ENCODE measurements around the gene NCKAP5.

The NCKAP5 gene

DNA sequence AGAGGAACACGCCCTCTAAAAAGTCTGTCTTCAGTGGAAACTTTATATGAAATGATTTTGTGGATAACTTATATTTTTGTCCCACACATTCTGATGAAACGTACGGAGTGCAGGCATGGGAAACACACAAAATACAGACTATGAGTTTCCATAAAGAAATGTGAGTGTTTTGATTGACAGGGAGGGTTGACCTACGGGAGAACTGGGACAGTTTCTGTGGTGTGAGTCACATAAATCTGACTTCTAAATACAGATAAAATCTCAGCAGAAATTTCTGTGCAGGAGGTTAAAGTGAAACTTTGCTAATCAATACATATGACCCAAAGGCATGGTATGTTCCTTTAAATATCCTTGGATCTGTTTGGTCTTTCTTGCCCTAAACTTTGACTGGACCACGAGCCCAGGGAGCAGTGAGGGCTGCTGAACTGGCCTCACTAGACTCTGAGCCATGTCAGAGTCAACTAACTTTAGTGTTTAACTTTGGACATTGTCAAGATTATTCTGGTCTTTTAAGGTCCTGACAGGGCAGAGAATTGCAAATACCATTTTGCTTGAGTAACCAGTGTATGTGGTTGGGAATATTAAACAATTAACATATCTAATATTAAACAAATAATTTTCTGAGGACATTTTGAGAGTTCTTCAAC lies 691.4 kb downstream of the NCKAP5 start:
- no peaks in the 10 kb centered on the region for H3K27me3 Mint-ChIP-seq (ENCODE audit: low read depth)
- no peaks in the 10 kb centered on the region for H3K4me1 Mint-ChIP-seq (ENCODE audit: low read depth)
- no peak overlapping the region for H3K27ac Mint-ChIP-seq
- H3K36me3 Mint-ChIP-seq (ENCODE audit: low read depth), result no peaks in the 10 kb centered on the region
- H3K9me3 Mint-ChIP-seq, result no peaks in the 10 kb centered on the region
- no peak overlapping the region for H3K4me3 Mint-ChIP-seq

DNA sequence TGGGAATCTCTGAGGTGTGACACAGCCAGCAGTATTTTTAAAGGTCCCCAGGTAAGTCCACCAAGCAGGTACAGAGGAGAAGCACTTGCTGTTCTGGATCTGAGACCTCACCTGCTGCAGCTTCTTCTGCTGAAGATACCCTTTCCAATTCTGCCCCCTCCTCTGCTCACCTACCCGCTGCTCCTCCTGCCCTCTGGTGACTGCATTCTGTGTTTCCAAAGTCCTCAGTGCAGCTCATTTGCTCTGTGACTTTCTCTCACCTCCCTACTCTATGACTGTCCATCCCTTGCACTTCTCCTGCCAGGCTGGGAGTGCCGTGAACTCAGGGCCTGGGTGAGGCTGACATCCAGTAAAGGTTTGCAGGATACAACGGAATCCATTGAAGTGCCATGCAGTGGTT lies 693.1 kb downstream of the NCKAP5 start:
- no peaks in the 10 kb centered on the region for H3K27me3 Mint-ChIP-seq (ENCODE audit: low read depth)
- H3K27ac Mint-ChIP-seq, result no peak overlapping the region
- no peaks in the 10 kb centered on the region for H3K9me3 Mint-ChIP-seq
- H3K4me3 Mint-ChIP-seq, result no peak overlapping the region
- no peaks in the 10 kb centered on the region for H3K4me1 Mint-ChIP-seq (ENCODE audit: low read depth)
- H3K36me3 Mint-ChIP-seq (ENCODE audit: low read depth), result no peaks in the 10 kb centered on the region

DNA sequence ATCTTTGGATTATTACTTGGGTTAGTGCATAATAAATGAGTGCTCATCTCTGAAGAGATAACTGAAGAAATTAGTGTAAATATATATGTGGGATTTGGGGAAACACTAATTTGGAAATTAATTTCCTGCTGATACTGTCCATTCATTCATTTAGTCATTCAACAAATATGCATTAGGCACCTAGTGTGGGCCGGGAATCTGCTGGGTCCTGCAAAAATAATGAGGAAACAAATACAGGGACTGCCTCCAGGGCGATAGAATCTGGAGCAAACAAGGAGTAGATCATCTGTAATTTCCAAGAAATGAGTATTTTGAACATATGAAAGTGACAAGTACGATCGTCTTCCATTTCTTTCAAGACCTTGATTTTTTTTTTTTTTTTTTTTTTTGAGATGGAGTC lies 694.5 kb downstream of the NCKAP5 start:
- no peak overlapping the region for H3K4me3 Mint-ChIP-seq
- H3K4me1 Mint-ChIP-seq (ENCODE audit: low read depth), result no peaks in the 10 kb centered on the region
- no peak overlapping the region for H3K27ac Mint-ChIP-seq
- no peaks in the 10 kb centered on the region for H3K36me3 Mint-ChIP-seq (ENCODE audit: low read depth)
- no peaks in the 10 kb centered on the region for H3K27me3 Mint-ChIP-seq (ENCODE audit: low read depth)
- no peaks in the 10 kb centered on the region for H3K9me3 Mint-ChIP-seq

DNA sequence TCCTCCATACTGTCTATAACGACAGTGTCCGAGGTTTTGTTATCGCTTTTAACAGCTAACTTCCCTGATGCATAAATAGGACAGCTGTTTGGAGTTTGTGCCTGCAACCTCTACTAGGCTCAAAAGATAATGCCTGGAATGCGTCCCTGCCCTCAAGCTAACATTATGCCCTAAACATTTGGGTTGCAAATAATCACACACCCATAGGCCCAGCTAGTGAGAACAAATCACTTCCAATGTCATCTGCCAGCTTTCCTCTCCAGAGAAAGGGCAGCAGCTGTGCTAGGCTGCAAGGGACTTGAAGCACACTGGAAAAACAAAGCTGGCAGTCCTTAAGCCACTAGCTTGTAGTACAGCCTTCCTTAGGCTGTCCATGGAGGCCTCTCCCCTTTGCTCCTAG lies 696.4 kb downstream of the NCKAP5 start:
- no peak overlapping the region for H3K27ac Mint-ChIP-seq
- H3K4me1 Mint-ChIP-seq (ENCODE audit: low read depth), result no peaks in the 10 kb centered on the region
- no peak overlapping the region for H3K4me3 Mint-ChIP-seq
- H3K27me3 Mint-ChIP-seq (ENCODE audit: low read depth), result no peaks in the 10 kb centered on the region
- no peaks in the 10 kb centered on the region for H3K36me3 Mint-ChIP-seq (ENCODE audit: low read depth)
- H3K9me3 Mint-ChIP-seq, result no peaks in the 10 kb centered on the region

DNA sequence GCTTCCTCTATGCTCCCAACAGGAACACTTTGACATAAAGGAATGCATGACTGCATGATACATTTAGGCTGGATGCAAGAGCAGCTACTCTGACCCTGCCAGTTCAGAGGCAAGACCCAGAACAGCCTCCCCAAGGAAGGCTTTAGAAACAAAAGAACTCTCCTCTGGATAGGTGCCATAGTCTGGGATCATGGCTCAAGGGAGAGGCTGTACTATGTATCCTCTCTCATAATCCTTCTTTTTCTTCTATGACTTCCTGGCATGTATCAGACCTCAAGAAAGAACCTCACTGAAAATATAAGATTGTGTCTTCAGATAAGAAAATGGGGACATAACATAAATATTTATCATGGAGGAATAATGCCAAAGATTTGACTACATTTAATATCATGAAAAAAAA lies 704.3 kb downstream of the NCKAP5 start:
- Mint-ChIP-seq H3K4me3 (no peak overlapping the region), H3K27ac (no peak overlapping the region), H3K9me3 (no peaks in the 10 kb centered on the region), H3K27me3 (ENCODE audit: low read depth) (no peaks in the 10 kb centered on the region), H3K36me3 (ENCODE audit: low read depth) (no peaks in the 10 kb centered on the region), H3K4me1 (ENCODE audit: low read depth) (no peaks in the 10 kb centered on the region)

DNA sequence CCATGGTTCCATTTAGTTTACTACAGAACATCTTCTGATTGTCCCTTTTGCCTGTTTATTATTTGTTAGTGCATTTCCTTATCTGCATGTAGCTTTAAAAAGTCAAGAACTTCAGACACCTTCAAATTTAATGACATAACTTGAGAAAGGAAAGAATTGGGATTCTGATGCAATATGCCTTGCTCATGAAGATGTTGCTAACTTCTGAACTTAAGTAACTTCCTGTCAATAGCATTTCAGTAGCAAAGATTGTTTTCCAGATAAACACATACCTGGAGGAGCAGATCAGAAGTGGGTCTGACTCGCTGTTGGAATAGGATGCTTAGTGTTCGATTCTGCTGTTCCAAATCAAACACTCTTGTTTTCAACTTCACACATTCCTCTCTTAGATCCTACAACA lies 708.0 kb downstream of the NCKAP5 start:
- Mint-ChIP-seq H3K36me3 (ENCODE audit: low read depth) (no peaks in the 10 kb centered on the region), H3K27me3 (ENCODE audit: low read depth) (no peaks in the 10 kb centered on the region)

DNA sequence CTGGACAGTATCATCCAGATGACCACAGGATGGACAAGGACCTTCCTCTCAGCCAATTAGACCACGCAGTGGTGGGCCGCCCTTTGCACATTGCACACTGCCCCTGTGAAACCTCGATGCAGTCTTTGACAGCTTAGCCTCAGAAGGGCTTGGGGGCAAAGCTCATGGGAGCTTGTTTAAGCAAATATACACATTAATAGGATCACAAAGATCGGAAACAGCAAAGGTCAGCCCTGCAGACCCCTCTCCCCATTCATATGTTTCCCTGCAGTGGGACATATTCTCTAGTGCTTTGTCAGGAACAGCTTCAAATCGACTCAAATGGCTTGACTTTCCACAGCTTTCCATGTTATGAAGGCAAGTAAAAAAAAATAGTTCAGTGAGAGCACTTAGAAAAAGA lies 708.7 kb downstream of the NCKAP5 start:
- H3K9me3 Mint-ChIP-seq, result no peaks in the 10 kb centered on the region
- no peak overlapping the region for H3K27ac Mint-ChIP-seq
- H3K4me1 Mint-ChIP-seq (ENCODE audit: low read depth), result no peaks in the 10 kb centered on the region
- H3K4me3 Mint-ChIP-seq, result no peak overlapping the region
- H3K36me3 Mint-ChIP-seq (ENCODE audit: low read depth), result no peaks in the 10 kb centered on the region
- H3K27me3 Mint-ChIP-seq (ENCODE audit: low read depth), result no peaks in the 10 kb centered on the region

More for the DNA sequence above, 708.0 kb downstream of the NCKAP5 start:
- no peaks in the 10 kb centered on the region for H3K9me3 Mint-ChIP-seq
- H3K4me3 Mint-ChIP-seq, result no peak overlapping the region
- H3K27ac Mint-ChIP-seq, result no peak overlapping the region
- no peaks in the 10 kb centered on the region for H3K4me1 Mint-ChIP-seq (ENCODE audit: low read depth)

DNA sequence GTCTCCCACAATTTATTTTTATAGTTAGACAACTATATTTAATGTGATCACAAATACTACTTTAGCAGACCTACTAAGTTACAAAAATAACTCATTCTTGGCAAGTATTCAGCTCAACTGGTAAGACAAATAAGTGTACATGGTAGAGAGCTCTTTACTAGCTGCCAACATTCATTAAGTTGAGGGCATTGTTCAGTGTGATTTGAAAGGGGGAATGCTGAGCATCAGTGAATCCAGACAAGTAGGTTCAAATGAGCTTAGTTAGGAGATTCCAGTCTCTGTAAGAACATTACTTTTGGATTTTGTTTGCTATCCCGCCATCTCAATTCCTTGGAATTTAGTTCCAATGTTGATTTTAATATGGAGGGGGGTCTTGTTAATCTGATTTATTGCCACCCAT lies 710.9 kb downstream of the NCKAP5 start:
- Mint-ChIP-seq H3K27me3 (ENCODE audit: low read depth) (no peaks in the 10 kb centered on the region), H3K9me3 (no peaks in the 10 kb centered on the region), H3K27ac (no peak overlapping the region), H3K4me3 (no peak overlapping the region), H3K36me3 (ENCODE audit: low read depth) (no peaks in the 10 kb centered on the region), H3K4me1 (ENCODE audit: low read depth) (no peaks in the 10 kb centered on the region)

DNA sequence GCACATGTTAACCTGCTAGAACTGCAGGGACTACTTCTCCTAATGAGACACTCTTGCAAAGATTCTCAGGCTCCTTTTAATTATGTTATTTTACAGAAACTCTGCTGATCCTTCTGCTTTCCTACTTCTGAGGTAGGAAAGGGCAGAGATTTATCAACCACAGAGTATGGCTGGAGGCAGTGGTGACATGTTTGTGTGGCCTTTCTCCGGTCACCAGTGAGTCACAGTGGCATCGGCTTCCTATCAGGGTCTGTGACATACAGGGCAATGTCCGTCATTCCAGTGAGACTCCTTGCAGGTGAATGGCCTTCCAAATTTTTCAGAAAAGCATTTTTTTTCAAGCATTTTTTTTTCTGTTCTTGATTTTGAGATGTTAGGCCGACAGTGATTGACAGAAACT lies 717.6 kb downstream of the NCKAP5 start:
- Mint-ChIP-seq H3K9me3 (no peaks in the 10 kb centered on the region), H3K27me3 (ENCODE audit: low read depth) (no peaks in the 10 kb centered on the region), H3K27ac (no peak overlapping the region), H3K4me1 (ENCODE audit: low read depth) (no peaks in the 10 kb centered on the region), H3K36me3 (ENCODE audit: low read depth) (no peaks in the 10 kb centered on the region), H3K4me3 (no peak overlapping the region)

DNA sequence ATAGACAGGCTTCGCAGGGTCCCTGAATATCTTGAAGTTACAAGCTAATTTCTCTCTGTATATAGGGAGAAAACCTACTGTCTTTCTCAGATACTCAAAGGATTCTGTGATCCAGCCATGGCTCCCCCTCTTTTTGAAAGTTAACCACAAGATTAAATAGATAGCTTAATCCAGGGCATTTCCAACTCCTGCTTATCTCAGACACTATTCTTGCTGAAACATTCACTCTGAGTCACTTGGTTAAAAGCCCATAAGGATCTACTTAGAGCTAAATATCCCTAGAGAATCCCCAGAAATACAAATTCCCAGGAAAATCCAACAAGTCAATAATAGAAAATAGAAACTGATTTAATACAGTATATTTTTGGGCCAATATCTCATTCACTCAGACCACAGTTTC lies 719.1 kb downstream of the NCKAP5 start:
- no peak overlapping the region for H3K4me3 Mint-ChIP-seq
- no peaks in the 10 kb centered on the region for H3K9me3 Mint-ChIP-seq
- no peak overlapping the region for H3K27ac Mint-ChIP-seq
- H3K27me3 Mint-ChIP-seq (ENCODE audit: low read depth), result no peaks in the 10 kb centered on the region
- H3K4me1 Mint-ChIP-seq (ENCODE audit: low read depth), result no peaks in the 10 kb centered on the region
- H3K36me3 Mint-ChIP-seq (ENCODE audit: low read depth), result no peaks in the 10 kb centered on the region

DNA sequence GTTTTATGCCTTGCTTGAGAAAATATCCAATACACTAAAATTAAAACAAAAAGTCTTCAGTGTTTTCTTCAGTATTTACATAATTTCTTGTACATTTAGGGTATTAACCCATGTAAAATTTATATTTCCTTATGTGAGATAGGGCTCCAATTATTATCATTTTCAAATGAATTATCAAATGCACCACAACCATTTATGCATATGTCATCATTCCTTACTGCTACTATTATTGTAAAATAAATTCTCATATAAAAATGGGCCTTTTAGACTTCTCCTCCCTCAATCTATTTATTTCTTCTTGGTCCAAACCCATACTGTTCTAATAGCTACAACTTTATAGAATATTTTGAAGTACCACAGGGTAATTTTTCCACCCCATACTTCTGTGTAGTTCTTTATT lies 722.9 kb downstream of the NCKAP5 start:
- no peaks in the 10 kb centered on the region for H3K27me3 Mint-ChIP-seq (ENCODE audit: low read depth)
- H3K36me3 Mint-ChIP-seq (ENCODE audit: low read depth), result no peaks in the 10 kb centered on the region
- no peak overlapping the region for H3K4me3 Mint-ChIP-seq
- no peaks in the 10 kb centered on the region for H3K9me3 Mint-ChIP-seq
- no peak overlapping the region for H3K27ac Mint-ChIP-seq
- H3K4me1 Mint-ChIP-seq (ENCODE audit: low read depth), result no peaks in the 10 kb centered on the region

DNA sequence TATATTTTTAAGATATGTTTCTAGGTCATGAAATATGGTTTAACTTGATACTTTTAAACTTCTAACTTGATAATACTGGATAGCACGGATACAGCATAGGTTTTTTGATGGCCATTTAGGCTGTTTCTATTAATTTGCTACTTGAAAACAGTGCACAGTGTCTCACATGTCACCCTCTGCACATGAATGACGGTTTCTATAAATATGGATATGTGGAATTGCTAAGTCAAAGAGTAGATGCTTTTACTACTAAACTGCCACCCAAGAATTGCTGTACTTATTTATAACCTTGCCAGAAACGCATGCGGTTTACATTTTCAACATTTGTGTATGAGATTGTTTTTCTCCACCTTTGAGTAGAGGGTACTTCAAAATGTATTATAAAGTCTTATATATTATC lies 723.7 kb downstream of the NCKAP5 start:
- H3K27me3 Mint-ChIP-seq (ENCODE audit: low read depth), result no peaks in the 10 kb centered on the region
- no peak overlapping the region for H3K4me3 Mint-ChIP-seq

DNA sequence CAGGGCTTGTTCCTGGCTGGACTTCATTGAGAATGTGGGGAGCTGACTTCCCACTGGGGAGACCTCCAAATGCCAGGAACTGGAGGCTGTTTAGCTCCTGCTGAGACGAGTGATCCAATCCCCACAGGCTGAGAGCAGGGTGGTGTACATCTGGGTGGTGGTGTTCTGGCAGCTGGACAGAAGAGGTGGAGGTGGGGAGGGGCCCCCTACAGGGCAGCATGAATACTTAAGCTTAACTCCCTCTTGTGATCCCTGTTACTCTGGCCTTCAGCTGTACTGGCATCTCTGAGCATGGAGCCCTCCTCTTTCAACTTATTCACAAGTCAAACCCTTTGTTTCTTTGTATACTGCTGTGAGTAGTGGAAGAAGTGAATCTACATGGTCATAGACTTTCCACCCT lies 730.5 kb downstream of the NCKAP5 start:
- H3K36me3 Mint-ChIP-seq (ENCODE audit: low read depth), result no peaks in the 10 kb centered on the region
- H3K9me3 Mint-ChIP-seq, result peaks cover 4% of the 10 kb centered on the region
- no peaks in the 10 kb centered on the region for H3K4me1 Mint-ChIP-seq (ENCODE audit: low read depth)
- no peak overlapping the region for H3K27ac Mint-ChIP-seq
- no peak overlapping the region for H3K4me3 Mint-ChIP-seq
- H3K27me3 Mint-ChIP-seq (ENCODE audit: low read depth), result no peaks in the 10 kb centered on the region

More for the DNA sequence above, 723.7 kb downstream of the NCKAP5 start:
- Mint-ChIP-seq H3K36me3 (ENCODE audit: low read depth) (no peaks in the 10 kb centered on the region), H3K9me3 (no peaks in the 10 kb centered on the region), H3K4me1 (ENCODE audit: low read depth) (no peaks in the 10 kb centered on the region), H3K27ac (no peak overlapping the region)

DNA sequence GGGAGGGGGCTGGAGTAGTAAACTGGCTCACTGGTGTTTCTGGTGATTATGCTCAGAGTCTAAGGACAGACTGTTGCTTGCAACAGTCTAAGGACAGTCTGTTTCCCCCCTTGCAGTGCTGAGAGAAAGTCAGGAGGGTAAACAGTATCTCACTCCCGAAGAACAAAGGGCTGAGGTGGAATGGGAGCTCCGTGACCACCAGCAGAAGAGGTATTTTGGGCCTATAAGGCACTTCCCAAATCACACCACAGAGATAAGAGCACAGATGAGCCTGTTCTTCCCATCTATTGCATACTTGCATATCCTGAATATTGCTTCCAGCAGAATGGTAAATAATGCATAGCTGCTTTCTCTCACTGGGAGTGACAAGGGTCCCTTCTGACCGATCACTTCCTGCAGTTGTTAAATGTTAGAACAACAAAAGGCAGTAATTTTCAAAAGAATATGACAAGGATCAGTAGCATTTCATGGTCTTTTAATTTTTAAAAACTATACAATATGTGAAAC lies 737.9 kb downstream of the NCKAP5 start:
- H3K4me1 Mint-ChIP-seq (ENCODE audit: low read depth), result no peaks in the 10 kb centered on the region
- H3K27ac Mint-ChIP-seq, result no peak overlapping the region
- H3K36me3 Mint-ChIP-seq (ENCODE audit: low read depth), result no peaks in the 10 kb centered on the region
- no peaks in the 10 kb centered on the region for H3K27me3 Mint-ChIP-seq (ENCODE audit: low read depth)
- H3K9me3 Mint-ChIP-seq, result no peaks in the 10 kb centered on the region
- H3K4me3 Mint-ChIP-seq, result no peak overlapping the region

DNA sequence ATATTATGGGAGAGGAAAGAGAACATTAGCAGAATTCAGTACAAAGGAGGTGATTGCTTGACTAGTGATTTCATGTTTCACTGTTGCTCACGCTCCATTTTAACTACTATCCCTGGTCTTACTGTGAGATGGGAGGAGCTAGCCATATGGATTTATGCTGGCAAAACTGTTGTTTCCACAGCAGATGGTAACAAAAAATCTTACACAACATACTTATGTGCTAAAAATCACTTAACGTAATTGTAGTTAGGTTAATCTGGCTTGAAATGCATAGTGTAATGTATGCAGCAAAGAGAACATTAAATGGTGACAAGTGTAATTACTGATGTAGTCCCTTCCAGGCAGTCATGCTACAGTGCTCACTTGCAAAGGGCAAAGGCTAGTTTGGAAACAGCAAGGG lies 742.7 kb downstream of the NCKAP5 start:
- H3K36me3 Mint-ChIP-seq (ENCODE audit: low read depth), result no peaks in the 10 kb centered on the region
- H3K27me3 Mint-ChIP-seq (ENCODE audit: low read depth), result no peaks in the 10 kb centered on the region
- H3K27ac Mint-ChIP-seq, result no peak overlapping the region
- no peaks in the 10 kb centered on the region for H3K4me1 Mint-ChIP-seq (ENCODE audit: low read depth)
- peaks cover 3% of the 10 kb centered on the region for H3K9me3 Mint-ChIP-seq
- no peak overlapping the region for H3K4me3 Mint-ChIP-seq

DNA sequence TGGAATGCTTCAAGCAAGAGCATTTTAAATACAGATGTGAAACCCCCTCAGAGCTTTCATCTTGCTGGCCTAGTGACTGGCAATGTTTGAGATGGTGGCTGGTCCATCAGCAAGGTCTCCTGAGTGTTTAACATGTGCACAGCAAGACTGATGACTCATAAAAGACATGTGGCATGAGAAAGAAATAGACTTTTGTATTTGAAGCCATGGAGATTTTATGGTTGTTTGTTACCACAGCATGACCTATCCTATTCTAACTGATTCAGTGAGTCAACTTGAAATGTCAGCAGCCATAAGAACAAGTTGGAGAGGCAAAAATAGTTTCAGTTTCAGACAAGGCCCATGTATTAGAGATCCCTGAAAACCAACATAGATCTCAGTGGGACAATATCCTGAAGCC lies 743.5 kb downstream of the NCKAP5 start:
- Mint-ChIP-seq H3K36me3 (ENCODE audit: low read depth) (no peaks in the 10 kb centered on the region), H3K27ac (no peak overlapping the region), H3K9me3 (peaks cover 3% of the 10 kb centered on the region), H3K4me3 (no peak overlapping the region), H3K27me3 (ENCODE audit: low read depth) (no peaks in the 10 kb centered on the region), H3K4me1 (ENCODE audit: low read depth) (no peaks in the 10 kb centered on the region)
